Gastrocnemius medialis (tissue), 4 donors: ENCODE measurements around the gene MYO18B.

Experiments
- POLR2A ChIP-seq, 2 donors: fragments of 450-650 bp; IDR thresholded peaks; one replicate each; pipeline ENCODE4 v1.6.1; 2017; ENCODE audit warnings: antibody characterized with exemption in 2 of 2, mild to moderate bottlenecking in 2 of 2, moderate library complexity in 2 of 2
- TF ChIP-seq, protein P1 (sequence below), 5 experiments: fragments of 450-650 bp in 3 of 5; fragments of 200-600 bp in 2 of 5; sonication (generic) in 2 of 5; IDR thresholded peaks in 4 of 5; conservative IDR thresholded peaks in 1 of 5; 1 replicate in 4 of 5; 2 replicates in 1 of 5; pipeline ENCODE4 v1.5.1; 2016 to 2019; ENCODE audit warnings: antibody characterized with exemption in 5 of 5, mild to moderate bottlenecking in 3 of 5, moderate library complexity in 3 of 5

DNA sequence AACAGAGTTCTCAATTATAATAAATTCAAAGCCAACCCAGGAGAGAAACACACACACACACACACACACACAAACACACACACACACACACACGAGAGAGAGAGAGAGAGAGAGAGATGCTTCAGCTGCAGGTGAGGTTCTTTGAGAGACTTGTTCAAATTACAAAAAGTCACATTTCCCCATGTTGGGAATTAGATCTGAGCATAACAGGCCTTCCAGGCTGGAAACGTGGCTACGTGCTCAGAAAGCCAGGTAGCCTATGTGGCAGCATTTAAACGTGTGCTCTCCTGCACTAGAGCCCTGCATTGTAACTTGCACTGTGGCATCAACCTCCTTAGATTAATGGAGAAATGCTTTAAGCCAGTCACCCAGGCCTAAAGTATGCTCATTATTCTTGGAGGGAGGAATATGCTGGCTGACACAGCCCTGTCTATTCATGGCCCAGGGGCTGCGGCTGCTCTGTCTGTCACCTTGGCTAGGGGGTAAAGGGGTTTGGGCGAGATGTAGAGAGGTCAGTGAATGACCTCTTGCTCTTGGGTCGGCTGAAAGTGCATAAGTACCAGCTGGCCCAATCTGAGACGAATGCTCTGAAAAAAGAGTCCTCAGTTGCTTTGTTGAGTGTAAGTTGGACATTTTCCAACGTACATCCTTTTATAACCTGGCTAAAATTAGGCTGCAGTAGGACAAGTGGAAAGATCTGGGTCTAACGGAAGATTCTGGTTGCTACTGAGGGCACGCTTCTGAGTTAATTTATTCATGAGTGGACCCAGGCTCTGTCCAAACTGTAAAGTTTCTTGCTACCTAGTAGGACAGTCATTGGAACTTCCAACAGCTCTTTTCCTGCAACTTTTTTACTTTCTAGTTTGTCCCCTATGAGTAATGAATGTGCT is 256.1 kb downstream of the MYO18B start:
- TF ChIP-seq, protein P1, sequence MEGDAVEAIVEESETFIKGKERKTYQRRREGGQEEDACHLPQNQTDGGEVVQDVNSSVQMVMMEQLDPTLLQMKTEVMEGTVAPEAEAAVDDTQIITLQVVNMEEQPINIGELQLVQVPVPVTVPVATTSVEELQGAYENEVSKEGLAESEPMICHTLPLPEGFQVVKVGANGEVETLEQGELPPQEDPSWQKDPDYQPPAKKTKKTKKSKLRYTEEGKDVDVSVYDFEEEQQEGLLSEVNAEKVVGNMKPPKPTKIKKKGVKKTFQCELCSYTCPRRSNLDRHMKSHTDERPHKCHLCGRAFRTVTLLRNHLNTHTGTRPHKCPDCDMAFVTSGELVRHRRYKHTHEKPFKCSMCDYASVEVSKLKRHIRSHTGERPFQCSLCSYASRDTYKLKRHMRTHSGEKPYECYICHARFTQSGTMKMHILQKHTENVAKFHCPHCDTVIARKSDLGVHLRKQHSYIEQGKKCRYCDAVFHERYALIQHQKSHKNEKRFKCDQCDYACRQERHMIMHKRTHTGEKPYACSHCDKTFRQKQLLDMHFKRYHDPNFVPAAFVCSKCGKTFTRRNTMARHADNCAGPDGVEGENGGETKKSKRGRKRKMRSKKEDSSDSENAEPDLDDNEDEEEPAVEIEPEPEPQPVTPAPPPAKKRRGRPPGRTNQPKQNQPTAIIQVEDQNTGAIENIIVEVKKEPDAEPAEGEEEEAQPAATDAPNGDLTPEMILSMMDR (IDR thresholded peaks at IDR 0.05 in 4 of 5, conservative IDR thresholded peaks at IDR 0.05 in 1 of 5) = no peak
- no peak for TF ChIP-seq POLR2A (IDR thresholded peaks at IDR 0.05)
